Glutamatergic neuron (in vitro differentiated cells): Measurements from ENCODE around the gene CXXC5. TPM values are rescaled to one million over a fixed set of nuclear protein-coding genes. Genes with fewer than 3 reads are reported as not detected.

ENCODE experiments used
- DNase-seq: peaks from one replicate; pipeline ENCODE4 v3.0.0; 2022
- H3K27ac Mint-ChIP-seq: one replicate; pipeline ENCODE4 v1.8.0; 2020; ENCODE audit warnings: mild to moderate bottlenecking, mixed read lengths, inconsistent platforms; ENCODE audit not compliant: unreplicated experiment
- H3K27me3 Mint-ChIP-seq: one replicate; pipeline ENCODE4 v1.8.0; 2020; ENCODE audit warnings: mild to moderate bottlenecking, moderate library complexity, mixed read lengths, inconsistent platforms; ENCODE audit not compliant: unreplicated experiment
- H3K36me3 Mint-ChIP-seq: one replicate; pipeline ENCODE4 v1.8.0; 2020; ENCODE audit warnings: mild to moderate bottlenecking, mixed read lengths, inconsistent platforms; ENCODE audit not compliant: unreplicated experiment
- H3K4me1 Mint-ChIP-seq: one replicate; pipeline ENCODE4 v1.8.0; 2020; ENCODE audit warnings: mild to moderate bottlenecking, low read depth, mixed read lengths, inconsistent platforms; ENCODE audit not compliant: unreplicated experiment
- H3K4me3 Mint-ChIP-seq: one replicate; pipeline ENCODE4 v1.8.0; 2020; ENCODE audit warnings: mild to moderate bottlenecking, mixed read lengths, inconsistent platforms; ENCODE audit not compliant: unreplicated experiment
- H3K9me3 Mint-ChIP-seq: one replicate; pipeline ENCODE4 v1.8.0; 2020; ENCODE audit warnings: mild to moderate bottlenecking, moderate library complexity, mixed read lengths, inconsistent platforms; ENCODE audit not compliant: unreplicated experiment
- total RNA-seq: library from RNA; stranded (reverse); fragmentation: NEBNext Ultra II Directional; extraction: Animal tissue kit (Norgen Biotek cat#: 25700); gene quantifications from one replicate; pipeline ENCODE4 v1.2.1, GENCODE V29; 2021; ENCODE audit not compliant: unreplicated experiment
- TF ChIP-seq, protein P1 (sequence below): fragments of 200-600 bp; sonication (generic); IDR thresholded peaks from one replicate; pipeline ENCODE4 v1.5.0; 2021; ENCODE audit not compliant: partially characterized antibody, unreplicated experiment

The CXXC5 gene
- total RNA-seq, 1 donor from 2014 or later: 130 TPM

DNA sequence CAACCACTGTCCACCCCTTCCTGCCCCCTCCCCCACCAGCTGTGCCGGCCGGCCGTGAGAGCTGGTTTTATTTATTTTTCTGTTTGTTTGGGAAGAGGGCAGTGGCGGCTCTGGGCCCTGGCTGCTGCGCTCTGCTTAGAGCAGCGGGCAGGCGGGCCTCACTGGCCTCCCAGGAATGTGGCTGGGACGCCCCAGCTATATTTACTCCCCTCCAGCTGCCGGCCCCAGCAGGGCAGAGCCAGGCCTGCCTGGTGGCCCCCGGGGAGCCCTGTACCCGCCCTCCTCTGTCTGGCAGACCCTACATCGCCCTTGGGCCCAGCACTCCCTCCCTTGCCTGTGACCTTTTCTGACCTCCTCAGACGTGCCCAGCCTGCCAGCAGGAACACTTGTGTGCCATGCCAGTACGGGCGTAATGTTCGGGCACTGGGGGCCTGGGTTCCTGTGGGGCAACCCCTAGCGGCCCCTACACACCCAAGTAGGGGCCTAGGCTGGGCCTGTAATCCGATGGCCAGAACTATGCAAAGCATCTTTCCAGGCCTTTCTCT lies 7.7 kb downstream of the CXXC5 start:
- H3K27ac Mint-ChIP-seq: peak overlapping the region; percentile 52
- H3K27me3 Mint-ChIP-seq: peaks cover 14% of the 10 kb centered on the region
- DNase-seq: no peak
- H3K4me3 Mint-ChIP-seq: peak overlapping the region; percentile 64
- peaks cover 50% of the 10 kb centered on the region for H3K4me1 Mint-ChIP-seq
- peaks cover 14% of the 10 kb centered on the region for H3K9me3 Mint-ChIP-seq
- H3K36me3 Mint-ChIP-seq: no peaks in the 10 kb centered on the region
- TF ChIP-seq, protein P1, sequence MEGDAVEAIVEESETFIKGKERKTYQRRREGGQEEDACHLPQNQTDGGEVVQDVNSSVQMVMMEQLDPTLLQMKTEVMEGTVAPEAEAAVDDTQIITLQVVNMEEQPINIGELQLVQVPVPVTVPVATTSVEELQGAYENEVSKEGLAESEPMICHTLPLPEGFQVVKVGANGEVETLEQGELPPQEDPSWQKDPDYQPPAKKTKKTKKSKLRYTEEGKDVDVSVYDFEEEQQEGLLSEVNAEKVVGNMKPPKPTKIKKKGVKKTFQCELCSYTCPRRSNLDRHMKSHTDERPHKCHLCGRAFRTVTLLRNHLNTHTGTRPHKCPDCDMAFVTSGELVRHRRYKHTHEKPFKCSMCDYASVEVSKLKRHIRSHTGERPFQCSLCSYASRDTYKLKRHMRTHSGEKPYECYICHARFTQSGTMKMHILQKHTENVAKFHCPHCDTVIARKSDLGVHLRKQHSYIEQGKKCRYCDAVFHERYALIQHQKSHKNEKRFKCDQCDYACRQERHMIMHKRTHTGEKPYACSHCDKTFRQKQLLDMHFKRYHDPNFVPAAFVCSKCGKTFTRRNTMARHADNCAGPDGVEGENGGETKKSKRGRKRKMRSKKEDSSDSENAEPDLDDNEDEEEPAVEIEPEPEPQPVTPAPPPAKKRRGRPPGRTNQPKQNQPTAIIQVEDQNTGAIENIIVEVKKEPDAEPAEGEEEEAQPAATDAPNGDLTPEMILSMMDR: no peak

DNA sequence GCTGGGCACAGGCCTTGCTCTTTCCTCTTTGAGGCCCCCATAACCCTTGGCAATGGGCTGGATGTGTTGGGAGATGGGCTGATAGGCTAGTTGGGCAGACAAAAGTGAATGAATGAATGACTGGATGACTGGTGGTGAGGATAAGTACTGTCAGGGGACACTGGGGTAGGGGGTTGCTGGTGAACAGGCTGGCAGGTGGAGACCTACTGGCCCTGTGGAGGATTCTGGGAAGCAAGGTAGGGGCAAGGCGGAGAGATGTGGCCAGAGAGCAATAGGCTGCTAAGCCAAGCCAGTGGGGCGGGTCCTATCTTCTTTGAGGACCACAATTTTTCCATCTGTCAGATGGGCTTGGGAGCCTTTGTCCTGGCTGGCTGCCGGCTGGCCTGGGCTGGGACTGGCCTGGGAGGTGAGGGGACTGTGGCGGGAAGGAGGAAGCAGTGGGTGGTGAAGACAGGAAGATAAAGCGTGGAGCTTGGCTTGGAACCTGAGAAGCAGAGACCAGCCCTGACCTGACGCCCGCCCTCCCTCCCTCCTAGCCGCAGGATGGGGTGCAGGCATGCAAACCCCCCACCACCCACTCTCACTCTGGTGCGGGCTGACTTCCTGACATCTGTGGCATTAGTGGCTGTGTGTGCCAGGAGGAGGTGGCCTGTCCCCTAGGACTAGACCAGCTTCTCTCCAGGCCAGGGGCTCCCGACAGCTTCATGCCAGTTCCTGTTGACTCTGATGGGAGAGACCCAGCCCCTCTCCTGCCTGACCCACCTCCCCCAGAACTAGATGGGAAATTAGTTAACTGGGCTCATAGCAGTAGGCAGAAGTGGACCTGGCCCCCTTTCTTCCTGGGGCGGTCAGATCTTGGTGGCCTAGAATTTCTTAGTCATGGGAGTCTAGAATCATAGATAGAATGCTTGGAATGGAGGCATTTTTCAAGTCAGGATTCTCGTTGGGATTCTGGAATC lies 9.5 kb downstream of the CXXC5 start:
- TF ChIP-seq, protein P1: no peak
- DNase-seq: no peak
- H3K4me3 Mint-ChIP-seq: peak overlapping the region; percentile 35
- peaks cover 17% of the 10 kb centered on the region for H3K27me3 Mint-ChIP-seq
- no peaks in the 10 kb centered on the region for H3K36me3 Mint-ChIP-seq
- peaks cover 46% of the 10 kb centered on the region for H3K4me1 Mint-ChIP-seq
- H3K9me3 Mint-ChIP-seq: peaks cover 15% of the 10 kb centered on the region
- H3K27ac Mint-ChIP-seq: peak overlapping the region; percentile 79

DNA sequence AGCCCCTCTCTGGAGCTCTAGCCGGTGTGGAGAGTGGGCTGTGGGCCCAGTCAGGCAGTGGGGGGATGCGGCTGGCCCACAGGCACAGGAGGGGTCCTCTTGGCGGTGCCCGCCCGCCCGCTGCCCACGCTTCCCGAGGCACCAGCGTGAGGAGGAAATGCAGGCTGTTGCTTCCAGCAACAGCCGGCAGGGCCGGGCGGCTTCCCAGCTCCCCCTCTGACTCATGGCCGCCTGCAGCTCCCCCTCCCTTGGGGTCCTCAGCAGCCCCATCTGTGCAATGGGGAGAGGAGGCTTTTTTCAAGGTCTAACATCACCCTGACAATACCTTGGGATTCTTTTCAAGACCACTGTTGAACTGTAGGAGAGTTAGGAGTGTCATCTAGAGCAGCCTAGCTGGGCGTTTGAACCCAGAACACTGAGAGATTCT lies 10.4 kb downstream of the CXXC5 start:
- Mint-ChIP-seq H3K36me3 (no peaks in the 10 kb centered on the region), H3K4me1 (peaks cover 42% of the 10 kb centered on the region), H3K9me3 (peaks cover 17% of the 10 kb centered on the region), H3K27ac (peak overlapping the region; percentile 82), H3K27me3 (peaks cover 15% of the 10 kb centered on the region), H3K4me3 (peak overlapping the region; percentile 78)
- DNase-seq: no peak
- TF ChIP-seq, protein P1: no peak

DNA sequence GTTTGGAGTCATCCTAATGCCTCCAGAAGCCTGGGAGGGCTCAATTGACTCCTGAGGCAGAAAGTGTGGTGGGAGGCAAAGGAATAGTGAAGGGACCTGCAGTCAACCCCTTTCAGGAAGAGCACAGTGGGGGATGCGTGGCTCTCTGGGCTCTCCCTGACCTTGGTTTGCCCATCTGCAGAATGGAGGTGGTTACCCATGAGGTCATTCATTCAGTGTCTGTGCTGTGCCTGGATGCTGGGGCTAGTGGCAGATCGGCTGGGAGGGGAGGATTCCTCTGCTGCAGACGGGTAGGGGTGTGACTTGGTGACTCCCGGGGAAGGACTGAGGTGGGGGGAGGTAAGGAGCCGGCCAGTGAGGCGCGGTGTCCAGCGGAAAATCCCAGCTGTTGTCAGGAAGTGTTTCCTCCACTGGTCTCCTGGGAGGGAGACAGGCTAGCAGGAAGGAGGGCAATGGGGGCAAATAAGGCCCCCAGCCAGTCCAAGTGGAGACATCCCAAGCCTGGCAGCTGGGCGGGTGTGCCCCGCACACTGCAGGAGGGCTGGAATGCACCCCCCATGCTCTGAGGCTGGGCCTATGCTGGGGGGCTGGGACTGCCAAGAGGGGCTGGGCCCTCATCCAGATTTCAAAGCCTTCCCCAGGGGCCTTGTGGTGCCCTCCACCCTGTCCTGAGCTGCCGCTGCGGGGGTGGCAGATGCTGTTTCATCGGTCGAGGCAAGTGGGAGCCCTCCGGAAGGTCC lies 10.9 kb downstream of the CXXC5 start:
- Mint-ChIP-seq H3K4me3 (peak overlapping the region; percentile 78), H3K4me1 (peaks cover 40% of the 10 kb centered on the region), H3K36me3 (no peaks in the 10 kb centered on the region), H3K27me3 (peaks cover 14% of the 10 kb centered on the region), H3K27ac (peak overlapping the region; percentile 82), H3K9me3 (peaks cover 19% of the 10 kb centered on the region)
- TF ChIP-seq, protein P1: no peak
- DNase-seq: no peak
